Measurements from ENCODE around the gene OR6X1.

- TF ChIP-seq ATF2 (CRISPR knock-in tag; IDR thresholded peaks at IDR 0.05), result no peak
- no peak for TF ChIP-seq EZH2 (IDR thresholded peaks at IDR 0.05; ENCODE audit: borderline replicate concordance, low read depth, low read length)
- TF ChIP-seq SIN3A (IDR thresholded peaks at IDR 0.05; ENCODE audit: borderline replicate concordance in 2 of 2, control insufficient read depth in 1 of 2, low read depth in 2 of 2, low read length in 2 of 2), result no peak
- TF ChIP-seq POLR2A (conservative IDR thresholded peaks at IDR 0.05), result no peak
- TF ChIP-seq MAFF (IDR thresholded peaks at IDR 0.05; ENCODE audit: low read length), result no peak
Observed at GRCh38 chr11:123771664-123772063, 17.3 kb upstream of the OR6X1 start.

Measured in K562 (cell line).